Ovary (tissue), 9 donors: ENCODE data around the gene HENMT1. TPM values are rescaled to one million over a fixed set of nuclear protein-coding genes. Genes with fewer than 3 reads are reported as not detected.

ENCODE experiments used
- DNase-seq, 5 donors: peaks; one replicate each; pipeline ENCODE4 v3.0.0-alpha.2; 2019 to 2020
- H3K27ac ChIP-seq, 2 donors: fragments of 200-600 bp; one replicate each; pipeline versions ENCODE4 v1.5.1 to v1.8.0; 2019 to 2022
- H3K27me3 ChIP-seq: fragments of 200-600 bp; one replicate; pipeline ENCODE4 v1.8.0; 2022
- H3K36me3 ChIP-seq: fragments of 200-600 bp; sonication (generic); one replicate; pipeline ENCODE4 v1.5.1; 2019
- H3K4me1 ChIP-seq: one replicate; pipeline ENCODE4 v1.8.1; 2013; ENCODE audit warnings: mild to moderate bottlenecking, moderate library complexity; ENCODE audit not compliant: insufficient read depth
- H3K4me3 ChIP-seq: fragments of 200-600 bp; sonication (generic); one replicate; pipeline ENCODE4 v1.5.1; 2017
- H3K9me3 ChIP-seq, 2 donors: fragments of 200-600 bp in 1 of 2; sonication (generic) in 1 of 2; one replicate each; pipeline versions ENCODE4 v1.5.1 to v1.8.1; 2013 to 2019; ENCODE audit warnings: mild to moderate bottlenecking in 1 of 2, moderate library complexity in 1 of 2
- EP300 ChIP-seq: sonication (generic); formaldehyde crosslinking; IDR thresholded peaks from one replicate; pipeline ENCODE4 v1.6.1; 2017; ENCODE audit warnings: antibody characterized with exemption
- POLR2A ChIP-seq: fragments of 450-650 bp; IDR thresholded peaks from one replicate; pipeline ENCODE4 v1.6.1; 2017; ENCODE audit warnings: antibody characterized with exemption, mild to moderate bottlenecking, moderate library complexity
- WGBS, 3 donors: extraction: QIAGEN DNeasy Blood & Tissue Kit in 1 of 3; methylation state at CpG; one replicate each; pipeline versions ENCODE4 v1.1.5 to v1.1.7; 2013 to 2017; 5-methylcytosine and 5-hydroxymethylcytosine counted together
- intact Hi-C, 4 donors: fragments of 100-400 bp; cut with DNase I; formaldehyde crosslinking; loops; one replicate each; pipeline versions ENCODE4 v1.11.0 to v1.15.1; 2022 to 2023
- polyA plus RNA-seq, 2 donors: library from polyadenylated mRNA; stranded (reverse); fragments of 200-250 nt in 1 of 2; fragments of 350-450 nt in 1 of 2; fragmentation: Illumina TruSeq in 1 of 2; extraction: RNeasy Lipid Tissue Mini Kit (QIAGEN cat#74804) in 1 of 2; gene quantifications; one replicate each; pipeline ENCODE4 v1.2.3, GENCODE V29; 2013 to 2014
- total RNA-seq, 7 donors: library from RNA; depleted of rRNA in 2 of 7; stranded (reverse); fragments of >200 nt in 2 of 7; fragmentation: NEBNext Ultra II Directional in 3 of 7; extraction: Animal tissue kit (Norgen Biotek cat#: 25700) in 3 of 7; gene quantifications; one replicate each; pipeline versions ENCODE4 v1.1.0 to v1.2.4, GENCODE V29; 2016 to 2023
- TF ChIP-seq, protein P1 (sequence below), 3 donors: fragments of 450-650 bp in 2 of 3; fragments of 200-600 bp in 1 of 3; IDR thresholded peaks; one replicate each; pipeline versions ENCODE4 v1.5.1 to v1.8.0; 2016 to 2022; ENCODE audit warnings: antibody characterized with exemption in 3 of 3, mild to moderate bottlenecking in 1 of 3
- donor health status: DM: no; HTN: no; CAD: no; lungs with moderate emphysema.
- donor health status: DM: no; HTN: no; CAD: no.
- donor health status: Bipolar disorder and iron deficiency.
- donor health status: DM: yes; HTN: yes; CAD: no.
- donor health status: DM: no; HTN: no; CAD: no.
- donor health status: DM: yes; HTN: yes; CAD: no.

HENMT1 gene
- total and polyA plus RNA-seq, 9 donors: 2.1 to 7.4 (median 4.2) TPM

DNA sequence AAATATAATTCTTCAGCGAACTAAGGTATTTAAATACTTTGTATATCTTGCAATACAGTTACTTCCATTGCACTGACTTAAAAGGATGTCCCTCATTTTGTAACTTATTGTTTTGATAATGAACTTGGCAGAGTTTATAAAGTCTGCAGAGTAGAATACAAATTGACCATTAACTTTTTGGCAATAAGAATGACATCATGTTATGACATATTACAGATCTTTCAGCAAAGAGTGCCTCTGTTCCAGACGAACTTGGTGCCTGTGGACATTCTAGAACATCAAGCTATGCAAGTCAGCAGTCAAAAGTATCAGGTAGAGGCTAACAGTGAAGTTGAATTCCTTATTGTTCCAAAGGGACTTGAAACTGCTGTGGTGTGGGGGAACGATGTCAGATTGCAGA lies 32.9 kb downstream of the HENMT1 start:
- WGBS, 3 donors: 38 to 62% (median 58%) methylated on average over 3 of the region's 3 CpGs
- intact Hi-C loops: no loop called here
- no peak overlapping the region for H3K27ac ChIP-seq
- H3K4me1 ChIP-seq: no peaks in the 10 kb centered on the region
- H3K4me3 ChIP-seq: no peak overlapping the region
- TF ChIP-seq, protein P1, sequence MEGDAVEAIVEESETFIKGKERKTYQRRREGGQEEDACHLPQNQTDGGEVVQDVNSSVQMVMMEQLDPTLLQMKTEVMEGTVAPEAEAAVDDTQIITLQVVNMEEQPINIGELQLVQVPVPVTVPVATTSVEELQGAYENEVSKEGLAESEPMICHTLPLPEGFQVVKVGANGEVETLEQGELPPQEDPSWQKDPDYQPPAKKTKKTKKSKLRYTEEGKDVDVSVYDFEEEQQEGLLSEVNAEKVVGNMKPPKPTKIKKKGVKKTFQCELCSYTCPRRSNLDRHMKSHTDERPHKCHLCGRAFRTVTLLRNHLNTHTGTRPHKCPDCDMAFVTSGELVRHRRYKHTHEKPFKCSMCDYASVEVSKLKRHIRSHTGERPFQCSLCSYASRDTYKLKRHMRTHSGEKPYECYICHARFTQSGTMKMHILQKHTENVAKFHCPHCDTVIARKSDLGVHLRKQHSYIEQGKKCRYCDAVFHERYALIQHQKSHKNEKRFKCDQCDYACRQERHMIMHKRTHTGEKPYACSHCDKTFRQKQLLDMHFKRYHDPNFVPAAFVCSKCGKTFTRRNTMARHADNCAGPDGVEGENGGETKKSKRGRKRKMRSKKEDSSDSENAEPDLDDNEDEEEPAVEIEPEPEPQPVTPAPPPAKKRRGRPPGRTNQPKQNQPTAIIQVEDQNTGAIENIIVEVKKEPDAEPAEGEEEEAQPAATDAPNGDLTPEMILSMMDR (IDR thresholded peaks at IDR 0.05): no peak
- TF ChIP-seq EP300: no peak
- no peak for TF ChIP-seq POLR2A
- H3K9me3 ChIP-seq: no peaks in the 10 kb centered on the region
- no peak for DNase-seq
- H3K27me3 ChIP-seq: no peaks in the 10 kb centered on the region
- no peaks in the 10 kb centered on the region for H3K36me3 ChIP-seq

DNA sequence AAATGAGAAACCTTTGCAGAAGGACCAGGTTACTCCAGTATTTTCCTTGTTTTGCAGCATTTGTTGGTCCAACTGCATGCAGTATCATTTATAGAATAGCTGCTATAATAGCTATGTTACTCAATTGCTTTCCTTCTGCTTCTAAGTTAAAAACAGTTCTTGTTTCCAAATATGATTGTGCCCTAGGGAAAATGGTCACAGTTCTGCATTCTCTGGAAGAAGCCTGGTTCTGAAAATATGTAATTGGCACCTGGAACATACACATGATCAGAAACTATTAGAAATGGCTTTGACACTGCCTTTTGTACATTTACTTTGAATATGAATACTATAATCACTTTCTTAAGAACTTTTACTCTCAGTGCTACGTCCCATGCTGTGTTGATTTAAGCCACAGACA lies 33.6 kb downstream of the HENMT1 start:
- H3K4me3 ChIP-seq: no peak overlapping the region
- no peaks in the 10 kb centered on the region for H3K36me3 ChIP-seq
- H3K27ac ChIP-seq: no peak overlapping the region
- 73 to 94% (median 81%) methylated on average over 1 of the region's 1 CpG for WGBS, 3 donors
- no peak for DNase-seq
- no peaks in the 10 kb centered on the region for H3K9me3 ChIP-seq
- intact Hi-C loops: no loop called here
- H3K4me1 ChIP-seq: no peaks in the 10 kb centered on the region
- TF ChIP-seq, protein P1 (IDR thresholded peaks at IDR 0.05): no peak
- TF ChIP-seq POLR2A: no peak
- H3K27me3 ChIP-seq: no peaks in the 10 kb centered on the region

DNA sequence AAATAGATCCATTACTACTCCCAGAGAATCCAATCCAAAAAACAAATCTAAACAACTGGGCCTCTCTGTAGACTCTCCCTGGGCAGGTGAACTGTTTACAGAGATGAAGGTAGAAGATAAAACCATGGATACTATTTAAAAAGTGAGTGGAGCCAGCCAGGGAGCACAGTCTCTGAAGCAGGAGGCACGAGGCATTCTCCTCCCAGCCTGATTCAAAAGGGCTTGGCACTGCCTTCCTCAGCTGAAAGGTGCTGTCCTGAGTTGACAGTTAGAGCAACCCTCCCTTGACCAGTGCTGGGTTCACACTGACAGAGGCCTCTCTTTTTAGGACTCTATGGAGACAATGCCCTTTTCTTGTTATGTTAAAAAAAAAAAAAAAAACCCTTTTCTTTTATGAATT lies 36.8 kb downstream of the HENMT1 start:
- intact Hi-C loops: no loop called here
- WGBS, 3 donors: 70 to 92% (median 82%) methylated on average over 1 of the region's 1 CpG
- Histone ChIP-seq H3K36me3 (no peaks in the 10 kb centered on the region), H3K4me3 (no peak overlapping the region), H3K9me3 (no peaks in the 10 kb centered on the region), H3K27me3 (no peaks in the 10 kb centered on the region), H3K4me1 (no peaks in the 10 kb centered on the region), H3K27ac (no peak overlapping the region)
- no peak for DNase-seq
- TF ChIP-seq POLR2A: no peak
- TF ChIP-seq, protein P1 (IDR thresholded peaks at IDR 0.05): no peak

DNA sequence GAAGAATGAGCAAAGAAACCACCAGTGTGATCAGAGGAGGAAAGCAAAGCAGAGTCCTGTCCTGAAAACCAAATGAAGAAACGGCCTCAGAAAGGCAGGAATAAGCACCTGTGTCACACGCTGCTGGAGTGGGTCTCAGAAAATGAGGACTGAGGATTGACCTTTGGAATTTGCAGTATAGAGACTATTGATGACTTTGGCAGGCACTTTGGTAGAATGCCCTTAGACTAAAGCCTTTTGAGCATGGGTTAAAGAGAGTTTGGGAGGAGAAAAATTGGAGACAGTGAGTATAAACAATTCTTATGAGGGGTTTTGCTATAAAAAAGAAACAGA lies 43.2 kb downstream of the HENMT1 start:
- Histone ChIP-seq H3K27me3 (no peaks in the 10 kb centered on the region), H3K4me1 (no peaks in the 10 kb centered on the region)
- intact Hi-C loops: no loop called here

More for the DNA sequence above, 43.2 kb downstream of the HENMT1 start:
- H3K27ac ChIP-seq: no peak overlapping the region
- H3K4me3 ChIP-seq: no peak overlapping the region
- no peak for DNase-seq
- WGBS, 3 donors: 98 to 100% (median 100%) methylated on average over 2 of the region's 2 CpGs
- H3K36me3 ChIP-seq: no peaks in the 10 kb centered on the region
- no peak for TF ChIP-seq EP300
- TF ChIP-seq, protein P1 (IDR thresholded peaks at IDR 0.05): no peak
- TF ChIP-seq POLR2A: no peak
- no peaks in the 10 kb centered on the region for H3K9me3 ChIP-seq
